Cardiac muscle cell (in vitro differentiated cells and primary cell): Measurements from ENCODE around the gene FRG1. TPM values are rescaled to one million over a fixed set of nuclear protein-coding genes. Genes with fewer than 3 reads are reported as not detected.
"Not testable (repeated sequence)": the region's sequence is repeated elsewhere in the genome, so short reads cannot be mapped to it uniquely, and the experiment has no call there.

Experiments used
- DNase-seq, 2 donors: peaks; one replicate each; pipeline versions ENCODE4 v3.0.0 to v3.0.0-alpha.2; 2010 to 2017; ENCODE audit warnings: low read depth in 1 of 2, low spot score in 1 of 2
- H3K27ac ChIP-seq: fragments of 200-600 bp; sonication (generic); 2 replicates; pipeline ENCODE4 v1.5.1; 2016
- H3K27me3 ChIP-seq: fragments of 200-600 bp; sonication (generic); 2 replicates; pipeline ENCODE4 v1.6.0; 2016; ENCODE audit warnings: control low read depth
- H3K36me3 ChIP-seq: fragments of 200-600 bp; sonication (generic); 2 replicates; pipeline ENCODE4 v1.5.1; 2016; ENCODE audit warnings: control low read depth
- H3K4me1 ChIP-seq: fragments of 200-600 bp; sonication (generic); 2 replicates; pipeline ENCODE4 v1.8.1; 2017; ENCODE audit warnings: low read depth, mild to moderate bottlenecking, mixed run types
- H3K4me3 ChIP-seq: fragments of 200-600 bp; sonication (generic); 2 replicates; pipeline ENCODE4 v1.5.1; 2016; ENCODE audit warnings: mild to moderate bottlenecking
- H3K9me3 ChIP-seq: fragments of 200-600 bp; sonication (generic); 2 replicates; pipeline ENCODE4 v1.5.1; 2017; ENCODE audit warnings: low read depth, mild to moderate bottlenecking, control low read depth
- CTCF ChIP-seq: IDR thresholded peaks from 2 replicates; pipeline ENCODE4 v1.5.1; 2012; ENCODE audit warnings: low read depth, mild to moderate bottlenecking, low read length
- polyA plus RNA-seq: library from polyadenylated mRNA; unstranded; fragments of >200 nt; fragmentation: Nextera tagmentation; extraction: Ambion mirVana; gene quantifications from 2 replicates; pipeline ENCODE4 v1.2.1, GENCODE V29; 2016
- total RNA-seq: library from RNA; depleted of rRNA; stranded (reverse); fragments of >200 nt; gene quantifications from 2 replicates; pipeline ENCODE4 v1.2.3, GENCODE V29; 2016

Gene FRG1
- total and polyA plus RNA-seq, 2 experiments from 2014 or later = 40.5 to 43.5 TPM

GRCh38 chr4:189988877-189989431, 48.3 kb downstream of the FRG1 start:
- Histone ChIP-seq H3K36me3 (no peaks in the 10 kb centered on the region), H3K27me3 (no peaks in the 10 kb centered on the region), H3K27ac (no peak overlapping the region), H3K9me3 (no peaks in the 10 kb centered on the region), H3K4me1 (no peaks in the 10 kb centered on the region), H3K4me3 (no peak overlapping the region)
- TF ChIP-seq CTCF = no peak
- DNase-seq = no peak

- H3K9me3 ChIP-seq, H3K27ac ChIP-seq, DNase-seq, H3K27me3 ChIP-seq, H3K36me3 ChIP-seq, H3K4me1 ChIP-seq, H3K4me3 ChIP-seq: not testable (repeated sequence)
Measured at GRCh38 chr4:189989941-189990340, 49.3 kb downstream of the FRG1 start.

Other genes with a start within 250 kb of the FRG1 start
- not detected in 2 replicates for gene FRG2, start 86.4 kb downstream of the FRG1 start, total RNA-seq
- not detected in 2 replicates for gene FRG2, start 86.4 kb downstream of the FRG1 start, polyA plus RNA-seq
- gene DBET, start 123.6 kb downstream of the FRG1 start, total RNA-seq = not detected in 2 replicates
- not detected in 2 replicates for gene DBET, start 123.6 kb downstream of the FRG1 start, polyA plus RNA-seq
- not detected in 2 replicates for gene DUX4, start 232.9 kb downstream of the FRG1 start, total RNA-seq
- gene DUX4, start 232.9 kb downstream of the FRG1 start, polyA plus RNA-seq = 0.12 TPM in 1 of 2 replicates, not detected in the other